ENCODE data around the gene OR9Q2. TPM values are rescaled to one million over a fixed set of nuclear protein-coding genes. Genes with fewer than 3 reads are reported as not detected.

OR9Q2 gene
- total RNA-seq (not detected), polyA plus RNA-seq (not detected)
- long read RNA-seq, donor 1: 0 reads
- long read RNA-seq, donor 2: 0 reads
- long read RNA-seq, donor 3: 0 reads

GRCh38 chr11:58188770-58189169 lies at the start of gene OR9Q2:
TSS of gene OR9Q2 (plus strand) at chr11:58189070. CDS start at chr11:58190491, 1,421 bp downstream.
- no peak for ATAC-seq

GRCh38 chr11:58142761-58143160 lies 46.1 kb upstream of the OR9Q2 start:
- DNase-seq: no peak
- Histone ChIP-seq H3K27me3 (peaks cover 0 to 6% (median 0%) of the 10 kb centered on the region in 9 donors), H3K9me3 (no peaks in the 10 kb centered on the region), H3K36me3 (no peaks in the 10 kb centered on the region), H3K4me3 (no peak overlapping the region), H3K4me1 (no peaks in the 10 kb centered on the region), H3K27ac (no peak overlapping the region)
- TF ChIP-seq CTCF (IDR thresholded peaks at IDR 0.05) (no peak), POLR2A (IDR thresholded peaks at IDR 0.05) (no peak)
- intact Hi-C loops (cut with DNase I): no loop called here
- 61 to 74% (median 70%) methylated on average over 1 of the region's 1 CpG for WGBS, 4 donors
- no peak for ATAC-seq

More at GRCh38 chr11:58188770-58189169, at the start of gene OR9Q2:
- Histone ChIP-seq H3K9me3 (no peaks in the 10 kb centered on the region), H3K4me3 (no peak within 1 kb of the TSS), H3K27me3 (no peaks in the 10 kb centered on the region), H3K4me1 (no peaks in the 10 kb centered on the region), H3K36me3 (no peaks in the 10 kb centered on the region), H3K27ac (no peak within 1 kb of the TSS)
- intact Hi-C loops (cut with DNase I): no loop called here
- WGBS, 4 donors: 85 to 90% (median 88%) methylated on average over 2 of the region's 2 CpGs
- no peak for TF ChIP-seq POLR2A (IDR thresholded peaks at IDR 0.05)
- no peak for TF ChIP-seq CTCF (IDR thresholded peaks at IDR 0.05)
- no peak for DNase-seq

GRCh38 chr11:58152781-58153180 lies 36.1 kb upstream of the OR9Q2 start:
- intact Hi-C loops (cut with DNase I): no loop called here
- H3K9me3 ChIP-seq: no peaks in the 10 kb centered on the region
- H3K4me3 ChIP-seq: no peak overlapping the region
- ATAC-seq (no peak), DNase-seq (no peak)
- 77 to 83% (median 82%) methylated on average over 3 of the region's 3 CpGs for WGBS, 4 donors
- no peaks in the 10 kb centered on the region for H3K36me3 ChIP-seq
- TF ChIP-seq POLR2A (IDR thresholded peaks at IDR 0.05) (no peak), CTCF (IDR thresholded peaks at IDR 0.05) (no peak)
- no peaks in the 10 kb centered on the region for H3K4me1 ChIP-seq
- no peak overlapping the region for H3K27ac ChIP-seq
- no peaks in the 10 kb centered on the region for H3K27me3 ChIP-seq

- intact Hi-C loops (cut with DNase I): loop anchor here in 1 of 10 donors (10.0 kb wide), 1 partner anchor 60 kb away; no protein-coding TSS in a partner anchor
- H3K4me1 ChIP-seq: no peaks in the 10 kb centered on the region
- ATAC-seq (no peak), DNase-seq (no peak)
- H3K36me3 ChIP-seq: no peaks in the 10 kb centered on the region
- peaks cover 0 to 7% (median 0%) of the 10 kb centered on the region in 12 donors for H3K9me3 ChIP-seq
- no peak for TF ChIP-seq POLR2A (IDR thresholded peaks at IDR 0.05)
- TF ChIP-seq CTCF (IDR thresholded peaks at IDR 0.05): no peak
- no peak overlapping the region for H3K4me3 ChIP-seq
- H3K27me3 ChIP-seq: no peaks in the 10 kb centered on the region
- H3K27ac ChIP-seq: no peak overlapping the region
- WGBS, 4 donors: 84 to 91% (median 87%) methylated on average over 4 of the region's 4 CpGs
Measured at GRCh38 chr11:58164389-58164788, 24.5 kb upstream of the OR9Q2 start.
